Astrocyte (in vitro differentiated cells and primary cell): ENCODE data around the gene FTH1. TPM values are rescaled to one million over a fixed set of nuclear protein-coding genes. Genes with fewer than 3 reads are reported as not detected.
"Not testable (repeated sequence)": the region's sequence is repeated elsewhere in the genome, so short reads cannot be mapped to it uniquely, and the experiment has no call there.

Experiments
- DNase-seq: peaks from one replicate; pipeline ENCODE4 v3.0.0-alpha.2; 2010; ENCODE audit warnings: low read depth
- FAIRE-seq: peaks from 2 replicates; lab custom pipeline; 2011; peaks lifted over from hg19 to GRCh38; lab: Jason Lieb, UNC
- H2AFZ ChIP-seq: 2 replicates; pipeline ENCODE4 v1.6.0; 2012; ENCODE audit warnings: low read depth, low read length, inconsistent platforms
- H3K27ac ChIP-seq: 2 replicates; pipeline ENCODE4 v1.5.1; 2011; ENCODE audit warnings: low read depth, low read length, inconsistent platforms
- H3K27me3 ChIP-seq: 2 replicates; pipeline ENCODE4 v1.6.0; 2011; ENCODE audit warnings: low read length, inconsistent platforms; ENCODE audit not compliant: insufficient read depth
- H3K36me3 ChIP-seq: 2 replicates; pipeline ENCODE4 v1.5.1; 2011; ENCODE audit warnings: low read length, inconsistent platforms; ENCODE audit not compliant: insufficient read depth
- H3K4me1 ChIP-seq: 2 replicates; pipeline ENCODE4 v1.5.1; 2011; ENCODE audit warnings: low read length, inconsistent platforms; ENCODE audit not compliant: insufficient read depth
- H3K4me2 ChIP-seq: 2 replicates; pipeline ENCODE4 v1.6.0; 2012; ENCODE audit warnings: low read length, inconsistent platforms
- H3K4me3 ChIP-seq: 2 replicates; pipeline ENCODE4 v1.5.1; 2011; ENCODE audit warnings: low read depth, mild to moderate bottlenecking, low read length, inconsistent platforms; ENCODE audit not compliant: insufficient read depth
- H3K79me2 ChIP-seq: 2 replicates; pipeline ENCODE4 v1.6.0; 2012; ENCODE audit warnings: mild to moderate bottlenecking, low read length, inconsistent platforms; ENCODE audit not compliant: insufficient read depth
- H3K9ac ChIP-seq: 2 replicates; pipeline ENCODE4 v1.6.0; 2012; ENCODE audit warnings: mild to moderate bottlenecking, low read length, inconsistent platforms
- H3K9me3 ChIP-seq: 2 replicates; pipeline ENCODE4 v1.5.1; 2012; ENCODE audit warnings: low read depth, mild to moderate bottlenecking, low read length, inconsistent platforms; ENCODE audit not compliant: insufficient read depth
- H4K20me1 ChIP-seq: 2 replicates; pipeline ENCODE4 v1.6.0; 2012; ENCODE audit warnings: low read length, inconsistent platforms; ENCODE audit not compliant: insufficient read depth
- H3K27ac Mint-ChIP-seq: one replicate; pipeline ENCODE4 v1.8.0; 2021; ENCODE audit warnings: mild to moderate bottlenecking, mixed read lengths; ENCODE audit not compliant: unreplicated experiment
- H3K27me3 Mint-ChIP-seq: one replicate; pipeline ENCODE4 v1.8.0; 2021; ENCODE audit warnings: low read depth, mixed read lengths; ENCODE audit not compliant: unreplicated experiment
- H3K36me3 Mint-ChIP-seq: one replicate; pipeline ENCODE4 v1.8.0; 2021; ENCODE audit warnings: low read depth, mixed read lengths; ENCODE audit not compliant: unreplicated experiment
- H3K4me1 Mint-ChIP-seq: one replicate; pipeline ENCODE4 v1.8.0; 2021; ENCODE audit warnings: low read depth, mixed read lengths; ENCODE audit not compliant: unreplicated experiment
- H3K4me3 Mint-ChIP-seq: one replicate; pipeline ENCODE4 v1.8.0; 2021; ENCODE audit warnings: mild to moderate bottlenecking, moderate library complexity, mixed read lengths; ENCODE audit not compliant: unreplicated experiment
- H3K9me3 Mint-ChIP-seq: one replicate; pipeline ENCODE4 v1.8.0; 2021; ENCODE audit warnings: mild to moderate bottlenecking, mixed read lengths; ENCODE audit not compliant: unreplicated experiment
- EZH2 ChIP-seq: IDR thresholded peaks from 2 replicates; pipeline ENCODE4 v1.6.1; 2012; ENCODE audit warnings: mild to moderate bottlenecking, low read length, inconsistent platforms; ENCODE audit not compliant: insufficient read depth
- total RNA-seq: library from RNA; stranded (reverse); gene quantifications from 2 replicates; pipeline ENCODE4 v1.2.1, GENCODE V29; 2021
- TF ChIP-seq, protein P1 (sequence below): IDR thresholded peaks from 2 replicates; pipeline ENCODE4 v1.5.1; 2011; ENCODE audit warnings: low read depth, mild to moderate bottlenecking, inconsistent platforms, low read length, moderate library complexity; ENCODE audit not compliant: insufficient read depth

The FTH1 gene
- total RNA-seq, 1 donor from 2014 or later, result 2,092 TPM

DNA sequence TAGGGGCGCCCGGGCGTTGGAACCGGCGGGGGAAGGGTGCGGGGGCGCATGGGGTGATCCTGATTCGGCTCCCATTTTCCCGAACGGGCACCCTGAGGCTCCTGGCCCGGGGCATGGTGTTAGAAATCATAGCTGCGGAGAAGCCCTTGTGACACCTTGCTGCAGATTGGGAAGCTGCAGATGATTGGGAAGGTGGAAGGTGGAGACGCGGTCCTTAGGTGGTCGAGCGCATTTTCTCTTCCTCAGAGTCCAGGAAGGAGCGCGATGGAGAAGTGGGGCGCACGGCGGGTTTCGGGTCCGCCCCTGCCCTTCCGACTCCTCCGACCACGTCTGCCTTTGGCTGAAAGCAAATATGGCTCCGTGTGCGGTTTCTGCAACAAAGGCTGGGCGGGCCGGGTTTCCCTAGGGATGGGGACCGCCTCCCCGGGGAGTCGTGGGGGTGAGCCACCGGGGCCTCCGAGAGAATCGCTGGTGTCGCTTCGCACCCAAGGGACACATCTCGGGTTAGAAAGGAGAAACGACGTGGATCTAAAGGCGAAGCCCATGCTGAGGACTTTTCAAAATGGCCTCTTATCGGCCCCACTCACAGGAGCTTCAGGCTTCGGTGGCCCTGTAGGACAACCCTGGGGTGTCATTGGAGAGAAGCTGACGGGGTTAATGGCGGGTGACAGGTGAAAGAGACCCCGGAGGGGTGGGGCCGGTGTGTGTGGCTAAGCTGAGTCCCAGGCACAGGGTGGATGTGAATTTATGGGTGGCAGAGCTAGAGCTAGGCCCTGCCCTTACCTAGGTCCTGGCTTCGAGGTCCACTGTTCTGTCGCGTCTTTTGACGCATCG is 707 bp upstream of the FTH1 start:
- Mint-ChIP-seq H3K4me3 (peak overlapping the region; percentile 84), H3K27ac (peak overlapping the region; percentile 91), H3K9me3 (no peaks in the 10 kb centered on the region), H3K4me1 (peaks cover 47% of the 10 kb centered on the region), H3K27me3 (no peaks in the 10 kb centered on the region), H3K36me3 (peaks cover 17% of the 10 kb centered on the region)
- Histone ChIP-seq H3K4me2 (peak overlapping the region; percentile 86), H3K36me3 (peaks cover 22% of the 10 kb centered on the region), H3K9ac (peak overlapping the region; percentile 94), H3K27me3 (no peaks in the 10 kb centered on the region), H3K4me1 (peaks cover 39% of the 10 kb centered on the region), H3K4me3 (peak overlapping the region; percentile 99), H3K9me3 (no peaks in the 10 kb centered on the region), H3K79me2 (peaks cover 41% of the 10 kb centered on the region), H2AFZ (peak overlapping the region; percentile 51), H4K20me1 (peaks cover 39% of the 10 kb centered on the region), H3K27ac (peak overlapping the region; percentile 81)
- FAIRE-seq, result no peak
- TF ChIP-seq, protein P1, sequence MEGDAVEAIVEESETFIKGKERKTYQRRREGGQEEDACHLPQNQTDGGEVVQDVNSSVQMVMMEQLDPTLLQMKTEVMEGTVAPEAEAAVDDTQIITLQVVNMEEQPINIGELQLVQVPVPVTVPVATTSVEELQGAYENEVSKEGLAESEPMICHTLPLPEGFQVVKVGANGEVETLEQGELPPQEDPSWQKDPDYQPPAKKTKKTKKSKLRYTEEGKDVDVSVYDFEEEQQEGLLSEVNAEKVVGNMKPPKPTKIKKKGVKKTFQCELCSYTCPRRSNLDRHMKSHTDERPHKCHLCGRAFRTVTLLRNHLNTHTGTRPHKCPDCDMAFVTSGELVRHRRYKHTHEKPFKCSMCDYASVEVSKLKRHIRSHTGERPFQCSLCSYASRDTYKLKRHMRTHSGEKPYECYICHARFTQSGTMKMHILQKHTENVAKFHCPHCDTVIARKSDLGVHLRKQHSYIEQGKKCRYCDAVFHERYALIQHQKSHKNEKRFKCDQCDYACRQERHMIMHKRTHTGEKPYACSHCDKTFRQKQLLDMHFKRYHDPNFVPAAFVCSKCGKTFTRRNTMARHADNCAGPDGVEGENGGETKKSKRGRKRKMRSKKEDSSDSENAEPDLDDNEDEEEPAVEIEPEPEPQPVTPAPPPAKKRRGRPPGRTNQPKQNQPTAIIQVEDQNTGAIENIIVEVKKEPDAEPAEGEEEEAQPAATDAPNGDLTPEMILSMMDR, result no peak
- TF ChIP-seq EZH2, result no peak
- DNase-seq, result no peak

DNA sequence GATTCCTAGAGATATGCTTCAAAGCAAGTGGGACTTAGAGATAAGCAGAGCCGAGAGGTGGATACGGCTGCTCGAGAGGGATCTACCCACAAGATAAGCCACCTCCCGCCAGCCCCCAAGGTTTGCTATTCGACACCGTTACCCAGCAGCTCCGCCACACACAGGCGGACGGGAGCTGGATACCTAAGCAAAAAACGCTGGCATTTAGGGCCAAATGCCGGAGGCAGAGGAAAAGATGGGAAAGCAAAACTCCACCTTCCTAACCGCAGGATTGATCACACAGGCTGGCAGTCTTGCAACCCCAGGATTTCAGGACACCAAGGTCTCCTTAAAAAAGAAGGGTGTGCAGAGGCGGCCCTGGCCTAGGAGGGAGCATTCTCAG is 709 bp downstream of the FTH1 start:
- H3K4me2 ChIP-seq, result peak overlapping the region; percentile 94
- Mint-ChIP-seq H3K36me3 (peaks cover 25% of the 10 kb centered on the region), H3K9me3 (no peaks in the 10 kb centered on the region), H3K4me3 (peak overlapping the region; percentile 93), H3K4me1 (peaks cover 37% of the 10 kb centered on the region), H3K27me3 (no peaks in the 10 kb centered on the region), H3K27ac (peak overlapping the region; percentile 78)
- peak overlapping the region; percentile 56 for H3K27ac ChIP-seq
- H2AFZ ChIP-seq, result no peak overlapping the region
- TF ChIP-seq, protein P1, result no peak
- TF ChIP-seq EZH2, result no peak
- H3K4me1 ChIP-seq, result peaks cover 29% of the 10 kb centered on the region
- peak overlapping the region; percentile 99 for H3K4me3 ChIP-seq
- peak overlapping the region; percentile 94 for H3K9ac ChIP-seq
- peaks cover 41% of the 10 kb centered on the region for H3K79me2 ChIP-seq
- peaks cover 22% of the 10 kb centered on the region for H3K36me3 ChIP-seq
- H3K9me3 ChIP-seq, result no peaks in the 10 kb centered on the region
- peaks cover 53% of the 10 kb centered on the region for H4K20me1 ChIP-seq
- DNase-seq, result no peak
- H3K27me3 ChIP-seq, result no peaks in the 10 kb centered on the region
- no peak for FAIRE-seq

DNA sequence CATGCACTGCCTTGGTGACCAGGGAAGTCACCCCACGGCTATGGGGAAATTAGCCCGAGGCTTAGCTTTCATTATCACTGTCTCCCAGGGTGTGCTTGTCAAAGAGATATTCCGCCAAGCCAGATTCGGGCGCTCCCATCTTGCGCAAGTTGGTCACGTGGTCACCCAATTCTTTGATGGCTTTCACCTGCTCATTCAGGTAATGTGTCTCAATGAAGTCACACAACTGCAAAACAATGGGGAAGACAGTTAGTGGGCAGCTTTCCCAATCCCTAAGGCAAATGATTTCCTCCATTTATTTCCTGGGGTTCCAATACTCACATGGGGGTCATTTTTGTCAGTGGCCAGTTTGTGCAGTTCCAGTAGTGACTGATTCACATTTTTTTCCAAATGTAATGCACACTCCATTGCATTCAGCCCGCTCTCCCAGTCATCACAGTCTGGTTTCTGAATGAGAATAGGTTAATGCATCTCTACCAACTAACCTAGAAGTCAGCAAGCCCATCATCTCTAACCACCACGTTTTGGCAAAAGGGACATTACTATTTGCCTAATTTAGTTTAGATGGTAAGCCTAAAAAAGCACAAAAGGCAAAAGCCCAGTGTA is 2.7 kb downstream of the FTH1 start:
- peaks cover 25% of the 10 kb centered on the region for H3K4me1 Mint-ChIP-seq
- peaks cover 19% of the 10 kb centered on the region for H3K4me1 ChIP-seq
- not testable (repeated sequence) for H3K27me3 Mint-ChIP-seq, H3K9me3 Mint-ChIP-seq, H3K27ac ChIP-seq, FAIRE-seq, DNase-seq, H2AFZ ChIP-seq, H3K27me3 ChIP-seq, H3K9me3 ChIP-seq
- H4K20me1 ChIP-seq, result peaks cover 59% of the 10 kb centered on the region
- H3K4me2 ChIP-seq, result peak overlapping the region; percentile 94
- peak overlapping the region; percentile 94 for H3K9ac ChIP-seq
- peak overlapping the region; percentile 93 for H3K4me3 Mint-ChIP-seq
- H3K79me2 ChIP-seq, result peaks cover 41% of the 10 kb centered on the region
- peak overlapping the region; percentile 17 for H3K27ac Mint-ChIP-seq
- H3K4me3 ChIP-seq, result peak overlapping the region; percentile 99
- peaks cover 30% of the 10 kb centered on the region for H3K36me3 Mint-ChIP-seq
- H3K36me3 ChIP-seq, result peaks cover 22% of the 10 kb centered on the region
